Uterus (tissue), 2 donors: ENCODE measurements around the gene HEMK1.

ENCODE experiments used
- POLR2A ChIP-seq, 2 donors: fragments of 450-650 bp; IDR thresholded peaks; one replicate each; pipeline ENCODE4 v1.6.1; 2016; ENCODE audit warnings: antibody characterized with exemption in 2 of 2, mild to moderate bottlenecking in 1 of 2, moderate library complexity in 1 of 2
- TF ChIP-seq, protein P1 (sequence below), 4 experiments: fragments of 200-600 bp in 2 of 4; fragments of 450-650 bp in 2 of 4; sonication (generic) in 2 of 4; IDR thresholded peaks; one replicate each; pipeline ENCODE4 v1.5.1; 2016 to 2019; ENCODE audit warnings: antibody characterized with exemption in 4 of 4, mild to moderate bottlenecking in 2 of 4, moderate library complexity in 1 of 4

GRCh38 chr3:50600841-50601591 lies 31.7 kb downstream of the HEMK1 start:
- TF ChIP-seq, protein P1, sequence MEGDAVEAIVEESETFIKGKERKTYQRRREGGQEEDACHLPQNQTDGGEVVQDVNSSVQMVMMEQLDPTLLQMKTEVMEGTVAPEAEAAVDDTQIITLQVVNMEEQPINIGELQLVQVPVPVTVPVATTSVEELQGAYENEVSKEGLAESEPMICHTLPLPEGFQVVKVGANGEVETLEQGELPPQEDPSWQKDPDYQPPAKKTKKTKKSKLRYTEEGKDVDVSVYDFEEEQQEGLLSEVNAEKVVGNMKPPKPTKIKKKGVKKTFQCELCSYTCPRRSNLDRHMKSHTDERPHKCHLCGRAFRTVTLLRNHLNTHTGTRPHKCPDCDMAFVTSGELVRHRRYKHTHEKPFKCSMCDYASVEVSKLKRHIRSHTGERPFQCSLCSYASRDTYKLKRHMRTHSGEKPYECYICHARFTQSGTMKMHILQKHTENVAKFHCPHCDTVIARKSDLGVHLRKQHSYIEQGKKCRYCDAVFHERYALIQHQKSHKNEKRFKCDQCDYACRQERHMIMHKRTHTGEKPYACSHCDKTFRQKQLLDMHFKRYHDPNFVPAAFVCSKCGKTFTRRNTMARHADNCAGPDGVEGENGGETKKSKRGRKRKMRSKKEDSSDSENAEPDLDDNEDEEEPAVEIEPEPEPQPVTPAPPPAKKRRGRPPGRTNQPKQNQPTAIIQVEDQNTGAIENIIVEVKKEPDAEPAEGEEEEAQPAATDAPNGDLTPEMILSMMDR (IDR thresholded peaks at IDR 0.05), result peak in 1 of 4 experiments; percentile 14
- TF ChIP-seq POLR2A (IDR thresholded peaks at IDR 0.05), result peak in 1 of 2 donors; percentile 39
